Left hindlimb (tissue), 1 donor: ENCODE measurements around the gene PKHD1.
"Not testable (repeated sequence)": the region's sequence is repeated elsewhere in the genome, so short reads cannot be mapped to it uniquely, and the experiment has no call there.

Source experiments
- DNase-seq: peaks from one replicate; pipeline ENCODE4 v3.0.0-alpha.2; 2018

The PKHD1 gene

GRCh38 chr6:52041134-52041533, 46.3 kb downstream of the PKHD1 start:
- DNase-seq, result no peak

DNA sequence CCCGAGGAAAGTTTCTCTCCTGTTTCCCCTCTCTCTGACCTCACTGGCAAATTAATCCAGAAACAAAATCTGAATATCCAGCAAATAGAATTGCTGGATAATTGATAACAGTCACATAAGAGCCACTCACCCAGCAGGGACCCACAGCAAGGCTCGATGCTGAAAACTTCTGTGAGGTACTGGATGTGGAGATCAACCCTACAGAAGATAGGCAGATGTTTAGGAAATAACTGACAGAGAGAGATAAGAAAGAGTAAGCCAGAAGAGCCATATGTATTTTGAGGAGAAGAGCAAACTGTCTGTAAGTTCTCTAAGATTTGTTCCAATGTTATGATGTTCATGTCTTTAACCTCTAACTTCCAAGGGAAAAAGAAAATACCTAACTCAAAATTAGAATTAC, 59.7 kb downstream of the PKHD1 start:
- DNase-seq, result no peak

DNA sequence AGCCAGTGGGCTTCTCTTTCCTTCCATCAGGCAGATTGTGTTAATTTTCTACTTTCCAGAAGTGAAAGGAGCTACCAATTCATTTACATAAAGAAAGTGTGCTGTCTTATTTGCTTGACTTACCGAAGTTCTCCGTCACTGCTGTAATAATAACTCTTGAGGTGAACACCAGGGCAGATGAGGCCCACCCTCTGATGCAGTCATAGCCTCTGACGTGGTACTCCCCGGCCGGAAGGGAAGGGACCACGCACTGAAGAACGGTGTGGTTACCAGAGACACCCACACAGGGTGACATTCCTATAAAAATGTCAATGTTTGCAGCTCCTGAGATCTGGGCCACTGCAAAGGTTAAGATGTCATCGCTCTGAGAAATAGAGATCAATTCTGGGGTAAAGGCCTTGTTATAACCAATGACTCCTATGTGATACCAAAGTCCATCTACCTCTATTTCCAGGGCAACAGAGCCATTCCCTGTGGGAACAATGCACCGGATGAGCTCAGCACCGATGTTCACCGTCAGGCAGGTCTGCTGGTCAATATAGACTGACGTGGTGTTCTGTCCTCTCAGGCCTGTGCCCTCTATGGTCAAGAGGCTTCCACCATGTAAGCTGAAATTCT, 62.9 kb downstream of the PKHD1 start:
- no peak for DNase-seq

GRCh38 chr6:52022675-52023074, 64.7 kb downstream of the PKHD1 start:
- DNase-seq, result no peak

GRCh38 chr6:52020945-52021570, 66.4 kb downstream of the PKHD1 start:
- no peak for DNase-seq

GRCh38 chr6:52019881-52020280, 67.5 kb downstream of the PKHD1 start:
- no peak for DNase-seq

DNA sequence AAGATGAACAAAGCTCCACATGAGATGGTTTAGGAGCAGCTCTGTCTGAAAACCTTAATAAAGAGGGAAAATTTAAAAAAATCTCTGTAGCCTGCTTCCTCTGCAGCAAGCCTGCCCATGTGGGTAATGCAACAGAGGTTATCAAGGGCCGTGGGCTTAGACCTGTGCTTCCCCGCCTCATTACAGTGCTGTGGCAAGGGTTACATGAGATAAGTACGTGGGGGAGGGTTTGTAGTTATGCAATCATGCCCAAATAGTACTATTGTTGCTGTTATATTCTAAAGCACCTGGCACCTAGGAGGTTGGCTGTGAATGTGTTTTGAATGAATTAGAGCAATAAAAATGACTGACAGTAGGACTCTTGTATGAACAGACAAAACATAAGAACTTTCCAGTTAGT, 68.3 kb downstream of the PKHD1 start:
- DNase-seq, result no peak

DNA sequence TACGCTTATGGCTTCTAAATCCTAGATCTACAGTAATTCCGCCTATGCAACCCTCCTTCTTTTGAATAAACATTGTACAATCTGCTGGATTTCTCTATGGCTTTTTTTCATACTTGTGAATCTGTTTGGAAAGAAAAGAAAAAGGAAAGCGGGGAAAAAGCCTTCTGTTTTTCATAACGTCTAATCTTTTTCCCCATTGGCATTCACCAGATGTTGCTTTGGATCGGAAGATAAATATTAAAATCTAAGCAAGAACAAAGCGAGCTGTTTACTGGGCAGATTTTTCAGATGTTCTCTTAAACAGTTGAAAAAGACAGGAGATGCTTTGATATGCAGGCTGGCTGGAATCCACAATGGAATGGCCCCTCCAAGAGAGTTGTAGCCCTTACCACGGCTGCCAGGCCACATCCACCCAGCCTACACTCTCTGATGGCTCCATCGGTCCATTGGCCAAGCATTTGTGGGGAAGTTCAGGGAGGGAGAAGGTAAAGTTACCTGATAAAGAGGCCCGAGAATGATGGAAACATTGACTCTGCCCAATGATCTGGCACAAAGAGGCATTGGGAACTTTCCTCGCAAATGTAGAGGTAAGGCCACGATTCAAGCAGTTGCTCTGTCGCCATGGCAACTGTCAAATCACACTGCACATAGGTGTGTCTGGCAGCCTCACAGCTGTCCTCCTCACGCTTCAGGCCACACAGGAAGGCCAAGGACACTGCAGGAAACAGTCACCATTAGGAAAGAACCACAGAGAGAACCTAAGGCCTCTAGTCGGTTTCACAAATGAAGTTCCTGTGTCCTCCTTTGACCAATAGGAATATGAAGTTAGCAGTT, 70.3 kb downstream of the PKHD1 start:
- DNase-seq, result no peak

DNA sequence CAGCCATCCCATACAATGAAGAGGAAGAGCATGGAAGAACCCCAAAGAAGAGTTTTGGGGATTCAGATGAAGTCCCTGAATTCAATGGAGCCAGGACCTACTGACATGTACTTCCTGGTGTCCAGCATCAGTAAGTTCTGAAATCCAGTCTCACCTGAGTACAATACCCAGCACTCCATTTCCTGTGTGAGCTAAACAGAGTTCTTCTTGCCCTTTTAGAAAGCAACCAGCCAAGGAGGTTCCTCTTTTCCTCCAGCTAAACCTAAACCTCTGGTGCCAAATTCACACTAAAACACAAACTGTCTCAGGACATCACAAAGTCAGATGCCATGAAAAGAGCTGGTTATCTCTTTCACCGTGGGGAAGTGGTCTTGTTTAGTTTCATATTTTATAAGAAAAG, 71.5 kb downstream of the PKHD1 start:
- no peak for DNase-seq

- DNase-seq, result no peak
Measured at GRCh38 chr6:52014391-52014790, 73.0 kb downstream of the PKHD1 start.

GRCh38 chr6:52013035-52013434, 74.4 kb downstream of the PKHD1 start:
- DNase-seq, result no peak

DNA sequence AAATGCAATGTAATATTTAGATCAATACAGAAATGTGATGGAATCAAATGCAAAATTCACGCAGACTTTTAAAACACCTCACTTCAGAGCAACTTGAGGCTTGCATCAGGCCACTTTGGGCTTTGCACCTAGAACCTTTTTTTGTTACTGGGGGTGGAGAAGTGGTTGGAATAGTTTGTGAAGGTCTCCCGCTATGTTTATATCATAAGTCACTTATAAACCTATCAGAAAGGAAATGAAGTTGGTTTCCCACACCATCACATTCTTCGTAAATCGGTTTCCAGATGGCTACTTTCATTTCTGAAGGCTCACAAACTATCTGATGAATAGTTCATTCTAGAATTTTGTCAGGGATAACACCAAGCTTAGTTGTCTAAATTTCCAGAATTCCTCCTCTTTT, 74.8 kb downstream of the PKHD1 start:
- DNase-seq, result no peak

DNA sequence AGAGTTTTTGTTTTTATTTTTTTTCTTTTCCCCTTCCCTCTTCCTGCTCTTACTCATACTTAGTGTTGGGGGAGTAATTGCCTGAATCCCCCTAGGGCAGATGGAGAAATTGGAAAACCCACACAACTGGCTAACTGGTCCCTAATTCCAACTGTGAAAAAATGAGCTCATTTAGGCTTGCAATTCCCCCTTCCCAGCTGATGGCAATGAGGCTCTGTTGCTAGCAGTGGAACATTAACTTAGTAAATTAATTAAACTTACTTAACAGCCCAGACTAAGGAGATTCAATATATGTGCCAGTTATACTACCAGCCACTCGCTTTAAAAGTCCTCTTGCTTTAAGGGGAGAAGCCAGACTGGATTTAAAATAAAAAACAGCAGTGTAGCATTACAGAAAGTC, 76.6 kb downstream of the PKHD1 start:
- no peak for DNase-seq

GRCh38 chr6:52010145-52010544, 77.3 kb downstream of the PKHD1 start:
- no peak for DNase-seq

DNA sequence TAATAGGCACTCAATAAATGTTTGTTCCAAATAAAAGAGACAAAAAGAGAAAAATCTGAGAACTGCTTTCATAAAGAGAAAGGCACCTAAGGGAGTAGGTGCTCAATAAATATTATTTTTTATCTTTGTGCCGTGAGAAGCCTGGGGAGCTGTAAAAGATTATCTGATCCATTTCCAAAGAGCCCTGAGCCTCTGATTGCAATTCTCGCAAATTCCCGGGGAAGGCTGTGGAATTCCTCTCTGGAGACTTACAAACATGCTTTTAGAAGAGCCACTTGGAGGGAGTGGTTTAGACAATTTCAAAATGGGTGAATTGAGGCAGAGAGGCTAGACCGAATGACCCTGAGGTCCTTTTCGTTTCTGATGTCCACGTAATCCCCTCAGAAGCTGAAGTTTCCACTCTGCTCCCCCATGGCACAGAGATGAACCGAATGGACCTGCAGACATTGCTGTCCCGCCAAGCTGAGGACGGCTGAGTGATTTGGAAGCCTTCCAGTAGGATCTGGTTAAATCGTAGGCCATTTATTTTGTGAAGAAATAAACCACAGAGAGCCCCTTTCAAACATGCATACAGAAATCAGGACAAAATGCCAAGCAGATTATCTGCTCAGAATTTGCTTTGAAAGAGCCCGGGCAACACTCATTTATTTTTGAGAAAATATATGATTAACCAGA, 77.8 kb downstream of the PKHD1 start:
- DNase-seq, result no peak

- no peak for DNase-seq
Measured at GRCh38 chr6:52000064-52000463, 87.3 kb downstream of the PKHD1 start.

- DNase-seq, result no peak
Measured at GRCh38 chr6:51996296-51996947, 91.0 kb downstream of the PKHD1 start.

GRCh38 chr6:51995214-51995755, 92.1 kb downstream of the PKHD1 start:
- DNase-seq, result no peak

GRCh38 chr6:51992876-51993275, 94.5 kb downstream of the PKHD1 start:
- no peak for DNase-seq

- no peak for DNase-seq
Measured at GRCh38 chr6:51989789-51990188, 97.6 kb downstream of the PKHD1 start.

DNA sequence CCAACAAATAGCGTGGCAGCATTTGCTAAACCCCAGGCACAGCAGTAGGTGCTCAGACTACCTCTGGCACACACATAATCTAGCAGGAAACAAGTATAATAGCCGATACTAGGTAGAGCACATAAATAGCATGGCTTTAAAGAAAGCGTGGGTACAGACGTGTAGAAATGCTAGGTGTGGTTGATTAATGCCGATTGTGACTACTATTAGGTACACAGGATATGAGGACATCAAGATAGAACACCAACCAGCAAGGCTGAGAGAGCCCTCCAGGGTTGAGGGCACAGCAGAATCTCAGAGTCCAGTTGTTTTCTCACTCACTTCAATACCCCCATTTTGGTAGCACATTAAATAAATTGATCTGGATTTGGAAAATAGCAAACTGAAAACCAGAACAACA, 100.5 kb downstream of the PKHD1 start:
- DNase-seq, result no peak

DNA sequence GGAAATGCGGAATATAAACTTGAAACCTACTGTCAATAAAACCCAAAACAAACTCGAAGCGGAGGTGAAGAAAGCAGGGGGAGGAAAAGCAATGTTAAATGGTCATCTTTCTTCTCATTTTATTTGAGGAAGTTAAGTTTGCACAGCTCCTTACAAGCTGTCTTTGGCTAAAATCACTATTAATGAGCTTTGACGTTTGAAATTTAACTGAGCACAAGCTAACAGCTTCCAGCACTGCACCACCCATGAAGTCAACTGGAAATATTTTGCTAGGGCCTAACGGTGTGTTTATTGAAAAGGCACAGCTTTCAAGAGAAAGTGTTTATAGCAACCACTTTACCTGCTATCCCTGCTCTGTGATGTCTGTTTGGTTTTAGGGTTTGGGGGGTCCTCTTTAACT, 103.8 kb downstream of the PKHD1 start:
- DNase-seq, result no peak

DNA sequence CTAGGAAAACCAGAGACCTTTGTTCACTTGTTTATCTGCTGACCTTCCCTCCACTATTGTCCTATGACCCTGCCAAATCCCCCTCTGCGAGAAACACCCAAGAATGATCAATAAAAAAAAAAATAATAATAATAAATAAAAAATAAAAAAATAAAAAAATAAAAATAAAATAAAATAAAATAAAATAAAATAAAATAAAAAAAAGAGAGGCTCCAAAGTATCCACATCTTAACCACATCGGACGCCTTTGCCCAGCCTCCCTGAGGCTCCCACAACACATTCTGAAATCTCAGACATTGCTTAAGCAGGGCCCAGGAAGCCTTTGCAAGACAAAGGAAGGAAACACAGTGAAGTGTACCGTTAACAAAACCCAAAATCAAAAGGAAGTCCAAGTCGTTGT, 104.7 kb downstream of the PKHD1 start:
- not testable (repeated sequence) for DNase-seq
